CD4-positive, alpha-beta T cell (primary cell): ENCODE measurements around the gene PPBP. TPM values are rescaled to one million over a fixed set of nuclear protein-coding genes. Genes with fewer than 3 reads are reported as not detected.

Experiments
- ATAC-seq: fragments of 200-7000 bp; cut with Tn5 transposase; one replicate; pipeline ENCODE4 v1.10.0; 2022; ENCODE audit warnings: mild to moderate bottlenecking; ENCODE audit not compliant: poor library complexity
- CTCF ChIA-PET: fragments of 350-600 bp; sonication (Branson Sonifier 250); formaldehyde crosslinking; loops from one replicate; lab custom pipeline; 2021; ENCODE audit warnings: antibody characterized with exemption, inconsistent platforms; lab: Charles Lee
- POLR2A ChIA-PET: fragments of 350-600 bp; sonication (Branson Sonifier 250); formaldehyde crosslinking; loops from one replicate; lab custom pipeline; 2021; ENCODE audit warnings: antibody characterized with exemption, inconsistent platforms; lab: Charles Lee
- DNase-seq, 14 experiments: peaks; one replicate each; pipeline ENCODE4 v3.0.0-alpha.2; 2013 to 2020; ENCODE audit warnings: mixed read lengths in 2 of 14
- H3K27ac ChIP-seq, 2 donors: one replicate each; pipeline versions ENCODE4 v1.5.1 to v1.7.0; 2013; ENCODE audit warnings: low read length in 2 of 2, low read depth in 1 of 2, mild to moderate bottlenecking in 1 of 2
- H3K27me3 ChIP-seq, 2 experiments: 1 replicate in 1 of 2; 2 replicates in 1 of 2; pipeline versions ENCODE4 v1.6.1 to v1.7.0; 2013; ENCODE audit warnings: low read length in 2 of 2, control low read depth in 1 of 2, mild to moderate bottlenecking in 1 of 2, moderate library complexity in 1 of 2; ENCODE audit not compliant: insufficient read depth in 2 of 2, control insufficient read depth in 1 of 2
- H3K36me3 ChIP-seq: one replicate; pipeline ENCODE4 v1.6.1; 2013; ENCODE audit warnings: low read length, control low read depth; ENCODE audit not compliant: insufficient read depth
- H3K4me1 ChIP-seq: one replicate; pipeline ENCODE4 v1.6.1; 2013; ENCODE audit warnings: low read length, control low read depth; ENCODE audit not compliant: insufficient read depth
- H3K4me3 ChIP-seq: one replicate; pipeline ENCODE4 v1.5.1; 2013; ENCODE audit warnings: mild to moderate bottlenecking, low read length, moderate library complexity
- H3K9me3 ChIP-seq, 2 experiments: 1 replicate in 1 of 2; 2 replicates in 1 of 2; pipeline versions ENCODE4 v1.6.1 to v1.7.0; 2013; ENCODE audit warnings: low read length in 2 of 2, mild to moderate bottlenecking in 2 of 2, control low read depth in 1 of 2, moderate library complexity in 1 of 2; ENCODE audit not compliant: control insufficient read depth in 1 of 2, insufficient read depth in 1 of 2
- H3K27ac Mint-ChIP-seq: one replicate; pipeline ENCODE4 v1.8.0; 2020; ENCODE audit warnings: mixed read lengths
- H3K27me3 Mint-ChIP-seq: one replicate; pipeline ENCODE4 v1.8.0; 2021; ENCODE audit warnings: mixed read lengths
- H3K36me3 Mint-ChIP-seq: one replicate; pipeline ENCODE4 v1.8.0; 2021; ENCODE audit warnings: low read depth, mixed read lengths
- H3K4me1 Mint-ChIP-seq: one replicate; pipeline ENCODE4 v1.8.0; 2021; ENCODE audit warnings: low read depth, mixed read lengths
- H3K4me3 Mint-ChIP-seq: one replicate; pipeline ENCODE4 v1.8.0; 2020; ENCODE audit warnings: mild to moderate bottlenecking, mixed read lengths
- H3K9me3 Mint-ChIP-seq: one replicate; pipeline ENCODE4 v1.8.0; 2020; ENCODE audit warnings: mixed read lengths
- intact Hi-C, 2 experiments: fragments of 100-400 bp; cut with DNase I in 1 of 2; cut with micrococcal nuclease in 1 of 2; formaldehyde crosslinking; loops; one replicate each; pipeline versions ENCODE4 v1.15.1 to v1.9.0; 2023 to 2025; cut with DNase I, micrococcal nuclease
- total RNA-seq, 174 experiments: library from RNA in 2 of 174; stranded (reverse) in 2 of 174; gene quantifications; one replicate each; pipeline ENCODE4 v1.2.3 and lab custom pipeline; 2021 to 2026
- TF ChIP-seq, protein P1 (sequence below): fragments of 200-600 bp; IDR thresholded peaks from one replicate; pipeline ENCODE4 v1.8.0; 2022; ENCODE audit warnings: antibody characterized with exemption, mild to moderate bottlenecking

Gene PPBP
- total RNA-seq, 2 experiments from 2014 or later: 0.52 to 0.95 TPM

DNA sequence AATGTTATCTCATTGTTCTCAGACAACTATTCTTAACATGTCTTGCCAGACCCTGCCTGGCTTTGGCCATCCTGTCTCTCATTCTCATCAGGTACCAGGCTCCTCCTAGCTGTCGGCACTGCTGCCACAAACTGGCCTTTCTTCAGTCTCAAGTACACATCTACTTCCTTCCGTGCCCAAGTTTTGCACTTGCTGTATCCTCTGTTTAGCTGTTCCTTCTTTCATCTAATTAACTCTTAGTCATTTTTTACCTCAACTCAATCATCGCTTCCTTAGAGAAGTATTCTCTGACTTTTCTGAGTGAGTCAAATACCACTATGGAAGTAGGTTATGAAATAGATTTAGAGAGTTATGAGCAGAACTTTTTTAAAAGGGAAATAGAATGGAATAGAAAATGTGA lies 30.8 kb upstream of the PPBP start:
- ChIA-PET CTCF (no interaction called here), POLR2A (no interaction called here)
- no peaks in the 10 kb centered on the region for H3K4me1 ChIP-seq
- Mint-ChIP-seq H3K4me3 (no peak overlapping the region), H3K27ac (no peak overlapping the region), H3K9me3 (no peaks in the 10 kb centered on the region), H3K27me3 (no peaks in the 10 kb centered on the region), H3K36me3 (no peaks in the 10 kb centered on the region), H3K4me1 (peaks cover 11% of the 10 kb centered on the region)
- no peaks in the 10 kb centered on the region for H3K27me3 ChIP-seq
- TF ChIP-seq, protein P1, sequence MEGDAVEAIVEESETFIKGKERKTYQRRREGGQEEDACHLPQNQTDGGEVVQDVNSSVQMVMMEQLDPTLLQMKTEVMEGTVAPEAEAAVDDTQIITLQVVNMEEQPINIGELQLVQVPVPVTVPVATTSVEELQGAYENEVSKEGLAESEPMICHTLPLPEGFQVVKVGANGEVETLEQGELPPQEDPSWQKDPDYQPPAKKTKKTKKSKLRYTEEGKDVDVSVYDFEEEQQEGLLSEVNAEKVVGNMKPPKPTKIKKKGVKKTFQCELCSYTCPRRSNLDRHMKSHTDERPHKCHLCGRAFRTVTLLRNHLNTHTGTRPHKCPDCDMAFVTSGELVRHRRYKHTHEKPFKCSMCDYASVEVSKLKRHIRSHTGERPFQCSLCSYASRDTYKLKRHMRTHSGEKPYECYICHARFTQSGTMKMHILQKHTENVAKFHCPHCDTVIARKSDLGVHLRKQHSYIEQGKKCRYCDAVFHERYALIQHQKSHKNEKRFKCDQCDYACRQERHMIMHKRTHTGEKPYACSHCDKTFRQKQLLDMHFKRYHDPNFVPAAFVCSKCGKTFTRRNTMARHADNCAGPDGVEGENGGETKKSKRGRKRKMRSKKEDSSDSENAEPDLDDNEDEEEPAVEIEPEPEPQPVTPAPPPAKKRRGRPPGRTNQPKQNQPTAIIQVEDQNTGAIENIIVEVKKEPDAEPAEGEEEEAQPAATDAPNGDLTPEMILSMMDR: no peak
- no peak overlapping the region for H3K27ac ChIP-seq
- DNase-seq (peak in 2 of 14 experiments; percentile 31 to 49), ATAC-seq (no peak)
- no peaks in the 10 kb centered on the region for H3K9me3 ChIP-seq
- intact Hi-C loops: no loop called here
- no peaks in the 10 kb centered on the region for H3K36me3 ChIP-seq
- no peak overlapping the region for H3K4me3 ChIP-seq

DNA sequence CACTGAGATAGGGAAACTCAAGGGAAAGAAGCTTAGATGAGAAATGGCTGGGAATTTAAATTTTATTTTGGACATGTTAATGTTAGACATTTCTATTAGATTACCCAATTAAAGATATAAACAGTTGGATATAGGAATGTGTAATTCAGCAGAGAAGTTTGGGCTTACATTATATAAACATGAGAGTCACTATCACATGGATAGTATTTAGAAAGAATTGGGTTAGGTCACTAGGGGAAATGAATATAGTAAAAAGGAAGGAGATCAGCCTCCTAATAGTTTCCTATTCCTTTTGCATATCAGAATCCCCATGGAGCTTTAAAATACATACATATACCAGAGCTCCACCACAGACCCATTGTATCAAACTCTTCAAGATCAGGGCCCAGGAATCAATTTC lies 30.1 kb upstream of the PPBP start:
- no peak overlapping the region for H3K4me3 Mint-ChIP-seq
- DNase-seq: no peak
- no peaks in the 10 kb centered on the region for H3K36me3 Mint-ChIP-seq
- H3K27me3 ChIP-seq: no peaks in the 10 kb centered on the region
- H3K9me3 ChIP-seq: no peaks in the 10 kb centered on the region
- H3K4me3 ChIP-seq: no peak overlapping the region
- H3K27ac ChIP-seq: no peak overlapping the region
- ChIA-PET CTCF (no interaction called here), POLR2A (no interaction called here)
- TF ChIP-seq, protein P1: no peak
- ATAC-seq: no peak
- no peaks in the 10 kb centered on the region for H3K4me1 ChIP-seq
- H3K9me3 Mint-ChIP-seq: no peaks in the 10 kb centered on the region
- intact Hi-C loops: no loop called here
- no peaks in the 10 kb centered on the region for H3K27me3 Mint-ChIP-seq
- H3K36me3 ChIP-seq: no peaks in the 10 kb centered on the region
- H3K4me1 Mint-ChIP-seq: peaks cover 11% of the 10 kb centered on the region
- H3K27ac Mint-ChIP-seq: no peak overlapping the region

DNA sequence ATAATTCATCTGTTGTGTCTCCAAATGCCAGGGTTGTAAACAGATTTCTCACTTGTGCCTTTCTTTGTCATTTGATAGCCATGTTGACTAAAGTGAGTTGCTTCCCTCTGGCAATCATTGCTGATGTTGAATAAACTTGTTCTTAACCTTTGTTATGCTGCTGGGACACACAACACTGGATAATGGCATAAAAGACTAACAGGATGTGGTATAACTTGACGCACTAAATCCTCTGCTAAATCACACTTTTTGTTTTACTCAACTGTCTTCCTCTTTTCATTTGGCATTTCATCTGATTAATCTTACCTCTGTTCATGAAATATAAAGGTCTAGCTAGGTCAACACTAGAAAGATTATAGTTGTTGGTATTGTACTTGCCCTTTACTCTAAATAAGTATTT lies 28.1 kb upstream of the PPBP start:
- Histone ChIP-seq H3K27me3 (no peaks in the 10 kb centered on the region), H3K27ac (no peak overlapping the region), H3K4me3 (no peak overlapping the region), H3K36me3 (no peaks in the 10 kb centered on the region), H3K9me3 (no peaks in the 10 kb centered on the region), H3K4me1 (no peaks in the 10 kb centered on the region)
- DNase-seq (peak in 2 of 14 experiments; percentile 8 to 12), ATAC-seq (peak; percentile 71)
- no peaks in the 10 kb centered on the region for H3K27me3 Mint-ChIP-seq
- TF ChIP-seq, protein P1: no peak
- POLR2A ChIA-PET: no interaction called here
- H3K4me1 Mint-ChIP-seq: peaks cover 11% of the 10 kb centered on the region
- no peak overlapping the region for H3K4me3 Mint-ChIP-seq
- no peaks in the 10 kb centered on the region for H3K9me3 Mint-ChIP-seq
- CTCF ChIA-PET: no interaction called here
- intact Hi-C loops: no loop called here
- no peaks in the 10 kb centered on the region for H3K36me3 Mint-ChIP-seq
- peak overlapping the region; percentile 3 for H3K27ac Mint-ChIP-seq
